Muscle layer of colon (tissue), 2 donors: Measurements from ENCODE around the gene AIP.
"Not testable (repeated sequence)": the region's sequence is repeated elsewhere in the genome, so short reads cannot be mapped to it uniquely, and the experiment has no call there.

ENCODE experiments used
- H3K27ac ChIP-seq: one replicate; pipeline ENCODE4 v1.7.0; 2013; ENCODE audit warnings: low read depth, mild to moderate bottlenecking, low read length, moderate library complexity
- H3K27me3 ChIP-seq, 2 donors: one replicate each; pipeline ENCODE4 v1.7.0; 2013; ENCODE audit warnings: low read length in 2 of 2, mild to moderate bottlenecking in 2 of 2; ENCODE audit not compliant: insufficient read depth in 2 of 2, control insufficient read depth in 1 of 2
- H3K36me3 ChIP-seq: one replicate; pipeline ENCODE4 v1.7.0; 2013; ENCODE audit warnings: mild to moderate bottlenecking, low read length; ENCODE audit not compliant: insufficient read depth
- H3K4me1 ChIP-seq: one replicate; pipeline ENCODE4 v1.7.0; 2013; ENCODE audit warnings: mild to moderate bottlenecking, low read length; ENCODE audit not compliant: insufficient read depth
- H3K4me3 ChIP-seq, 2 donors: one replicate each; pipeline ENCODE4 v1.7.0; 2013; ENCODE audit warnings: low read length in 2 of 2, low read depth in 1 of 2, mild to moderate bottlenecking in 1 of 2, moderate library complexity in 1 of 2
- H3K9ac ChIP-seq: one replicate; pipeline ENCODE4 v1.7.0; 2013; ENCODE audit warnings: low read length
- H3K9me3 ChIP-seq: one replicate; pipeline ENCODE4 v1.7.0; 2013; ENCODE audit warnings: mild to moderate bottlenecking, low read length
- donor health status: abdominal sarcoma.
- donor health status: Adenocarcinoma of cecum.

AIP gene

DNA sequence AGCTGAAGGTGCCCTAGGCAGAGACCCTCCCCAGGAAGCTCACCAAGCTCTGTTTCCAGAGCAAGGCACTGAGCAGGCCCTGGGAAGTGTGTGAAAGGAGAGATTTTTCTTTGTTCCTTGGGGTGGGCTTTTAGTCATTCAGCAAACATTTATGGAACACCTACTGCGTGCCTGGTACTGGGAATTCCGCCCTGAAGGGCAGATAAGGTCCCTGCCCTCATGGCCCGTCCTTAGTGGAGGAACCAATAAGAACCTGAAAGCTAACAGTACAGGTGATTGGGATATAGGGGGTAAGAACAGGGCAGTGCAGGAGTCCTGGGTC, 17.7 kb upstream of the AIP start:
- Histone ChIP-seq H3K9me3 (no peaks in the 10 kb centered on the region), H3K4me1 (peaks cover 33% of the 10 kb centered on the region)

DNA sequence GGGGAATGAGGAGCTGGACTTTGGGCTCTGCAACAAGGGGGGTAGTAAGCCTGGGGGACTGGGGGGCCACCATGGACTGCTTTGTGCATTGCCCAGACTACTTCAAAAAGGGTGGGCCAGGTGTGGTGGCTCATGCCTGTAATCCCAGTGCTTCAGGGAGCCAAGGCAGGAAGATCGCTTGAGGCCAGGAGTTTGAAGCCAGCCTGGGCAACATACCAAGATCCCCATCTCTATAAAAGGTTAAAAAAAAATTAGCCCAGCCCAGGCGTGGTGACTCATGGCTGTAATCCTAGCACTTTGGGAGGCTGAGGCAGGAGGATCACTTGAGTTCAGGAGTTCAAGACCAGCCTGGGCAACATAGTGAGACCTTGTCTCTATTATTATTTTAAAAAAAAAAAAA, 17.3 kb upstream of the AIP start:
- not testable (repeated sequence) for H3K9ac ChIP-seq
- H3K4me1 ChIP-seq, result peaks cover 33% of the 10 kb centered on the region

More for the DNA sequence above, 17.7 kb upstream of the AIP start:
- Histone ChIP-seq H3K36me3 (no peaks in the 10 kb centered on the region), H3K27ac (peak overlapping the region; percentile 84), H3K9ac (peak overlapping the region; percentile 80), H3K4me3 (peak overlapping the region; percentile 38 to 74), H3K27me3 (no peaks in the 10 kb centered on the region)

DNA sequence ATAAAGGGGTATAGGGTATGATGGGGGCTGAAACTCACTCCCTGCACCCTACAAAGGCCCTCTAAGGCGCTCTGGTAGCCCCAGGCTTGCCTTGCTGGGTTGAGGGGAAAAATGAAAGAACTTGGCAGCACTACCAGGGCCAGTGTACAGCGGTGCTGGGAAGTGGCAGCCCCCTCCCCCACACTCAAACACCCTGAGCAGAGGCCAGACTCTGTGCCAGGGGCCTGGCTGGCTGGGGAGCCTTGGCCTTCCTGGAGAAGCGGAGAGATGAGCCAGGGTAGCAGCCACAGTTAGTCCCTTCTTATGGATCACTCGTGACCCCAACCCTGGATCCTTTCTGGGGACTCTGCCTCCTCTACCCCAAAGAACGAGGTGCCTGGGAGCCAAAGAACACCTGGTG, 16.5 kb upstream of the AIP start:
- Histone ChIP-seq H3K4me3 (no peak overlapping the region), H3K27me3 (no peaks in the 10 kb centered on the region), H3K9ac (no peak overlapping the region), H3K9me3 (no peaks in the 10 kb centered on the region), H3K4me1 (peaks cover 33% of the 10 kb centered on the region), H3K27ac (no peak overlapping the region), H3K36me3 (no peaks in the 10 kb centered on the region)

More for the DNA sequence above, 17.3 kb upstream of the AIP start:
- peak overlapping the region; percentile 84 for H3K27ac ChIP-seq
- H3K27me3 ChIP-seq, H3K9me3 ChIP-seq, H3K36me3 ChIP-seq: not testable (repeated sequence)
- H3K4me3 ChIP-seq, result peak overlapping the region in 1 of 2 donors; percentile 74

DNA sequence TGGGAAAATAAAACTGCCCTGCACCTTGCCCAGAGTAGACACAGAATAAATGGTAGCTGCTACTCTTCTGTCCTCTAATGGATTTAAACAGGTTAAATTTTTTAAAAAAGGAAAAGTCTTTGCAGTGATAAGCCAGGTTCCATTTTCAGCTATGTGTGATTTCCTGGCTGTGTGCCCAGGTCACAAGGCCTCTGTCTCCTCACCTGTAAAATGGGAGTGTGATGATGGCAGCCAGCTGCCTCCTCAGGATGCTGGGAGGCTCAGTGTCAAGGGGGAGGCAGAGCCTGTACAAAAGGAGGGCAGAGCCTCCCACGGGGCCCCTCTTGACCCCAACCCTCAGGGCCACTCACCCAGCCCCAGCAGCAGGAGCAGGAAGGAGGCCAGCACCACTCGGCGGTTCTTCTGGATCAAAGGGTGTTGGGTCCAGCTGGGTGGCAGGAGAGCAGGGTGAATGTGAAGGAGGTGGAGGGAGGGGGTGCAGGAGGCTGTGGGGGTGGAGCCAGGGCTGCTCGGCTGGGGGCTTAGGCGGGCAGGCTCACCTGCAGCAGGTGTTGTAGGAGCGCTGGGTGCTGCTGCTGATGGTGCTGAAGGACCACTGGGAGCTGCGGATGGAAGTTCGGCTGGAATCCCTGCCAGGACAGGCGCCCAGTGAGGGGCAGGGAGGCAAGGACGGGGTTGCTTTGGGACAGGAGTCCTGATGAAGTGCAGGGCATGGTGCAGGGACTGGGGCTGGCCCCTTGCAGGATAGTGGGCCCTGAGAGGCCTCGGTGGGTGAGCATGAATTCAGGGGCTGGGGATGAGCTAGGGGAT, 15.7 kb upstream of the AIP start:
- Histone ChIP-seq H3K9me3 (no peaks in the 10 kb centered on the region), H3K9ac (no peak overlapping the region), H3K4me1 (peaks cover 33% of the 10 kb centered on the region), H3K27ac (no peak overlapping the region), H3K36me3 (no peaks in the 10 kb centered on the region), H3K4me3 (no peak overlapping the region), H3K27me3 (no peaks in the 10 kb centered on the region)

DNA sequence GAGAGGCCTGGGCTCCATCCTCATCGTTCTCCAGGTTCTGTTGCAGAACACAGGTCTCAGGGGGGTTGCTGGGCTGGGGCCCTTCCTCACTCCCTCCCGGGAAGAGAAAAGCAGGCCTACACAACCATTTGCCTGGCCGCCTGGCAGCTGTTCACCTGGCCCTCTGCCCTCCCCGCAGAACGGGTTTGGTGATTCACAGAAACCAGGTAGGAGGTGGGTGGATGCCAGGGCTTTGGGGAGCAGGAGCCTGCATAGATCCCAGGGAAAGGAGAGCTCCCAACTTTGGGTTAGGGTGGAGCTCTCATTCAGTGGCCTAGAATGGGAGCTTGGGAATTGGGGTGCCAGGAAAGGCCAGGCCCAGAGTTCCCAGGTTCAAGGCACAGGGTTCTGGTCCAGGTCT, 14.8 kb upstream of the AIP start:
- no peaks in the 10 kb centered on the region for H3K9me3 ChIP-seq
- H3K9ac ChIP-seq, result peak overlapping the region; percentile 68
- peak overlapping the region; percentile 99 for H3K27ac ChIP-seq
- no peaks in the 10 kb centered on the region for H3K36me3 ChIP-seq
- H3K4me3 ChIP-seq, result peak overlapping the region; percentile 68 to 85
- H3K4me1 ChIP-seq, result peaks cover 33% of the 10 kb centered on the region
- H3K27me3 ChIP-seq, result no peaks in the 10 kb centered on the region

DNA sequence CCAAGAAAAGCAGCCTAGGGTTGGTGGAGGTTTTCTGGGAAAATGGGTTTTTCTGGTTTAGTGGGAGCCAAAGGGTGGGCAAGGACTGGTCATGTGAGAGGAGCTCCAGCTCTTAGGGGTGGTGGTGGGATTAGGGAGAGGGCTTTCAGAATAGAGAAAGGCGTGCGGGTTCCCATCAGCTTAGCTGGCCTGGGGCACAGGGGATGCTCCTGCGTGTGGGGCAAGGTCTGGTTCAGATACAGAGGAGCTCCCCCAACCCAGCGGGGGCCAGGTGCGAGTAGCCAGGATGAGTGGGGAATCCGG, 14.4 kb upstream of the AIP start:
- no peaks in the 10 kb centered on the region for H3K27me3 ChIP-seq

DNA sequence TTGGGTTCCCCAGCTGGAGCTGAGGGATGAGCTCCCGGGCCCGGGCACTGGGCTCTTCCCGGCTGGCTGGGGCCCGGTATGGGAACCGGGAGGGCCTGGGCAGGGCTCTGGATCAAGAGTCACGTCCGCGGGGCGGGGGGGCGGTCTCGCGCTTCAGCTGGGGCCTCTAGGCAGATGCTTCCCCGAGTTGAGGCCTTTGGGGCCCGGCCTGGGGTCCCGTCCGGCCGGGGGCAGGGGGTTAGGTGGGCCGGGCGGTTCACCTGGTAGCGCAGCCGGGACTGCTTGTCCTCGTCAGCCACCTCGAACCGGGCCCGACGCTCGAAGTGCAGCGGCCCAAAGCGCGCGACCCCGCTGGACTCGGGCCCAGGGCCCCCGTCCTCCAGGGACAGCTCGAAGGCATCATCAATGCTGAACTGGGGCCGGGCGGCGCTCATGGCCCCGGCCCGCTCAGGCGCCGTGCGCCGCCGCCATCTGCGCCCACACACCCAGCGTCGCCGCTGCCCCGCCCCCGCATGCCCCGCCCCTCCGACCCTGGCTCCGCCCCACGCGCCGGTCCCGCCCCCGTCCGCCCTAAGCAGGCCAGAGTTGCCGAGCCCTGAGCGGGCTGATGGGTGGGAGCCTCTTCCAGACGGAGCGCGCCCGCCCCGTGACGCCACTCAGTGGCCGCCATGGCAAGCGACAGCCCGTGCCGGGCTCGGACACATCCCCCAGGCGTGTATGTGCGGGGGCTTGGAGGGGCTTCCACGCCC, 13.9 kb upstream of the AIP start, which contains the start of gene TMEM134:
Gene TMEM134 (minus strand): TSS at position 493 of the 749 bp plus-strand sequence. CDS start 59 bp downstream, at position 434.
- Histone ChIP-seq H3K36me3 (no peaks in the 10 kb centered on the region), H3K9ac (peak within 1 kb of the TSS; percentile 68), H3K27me3 (no peaks in the 10 kb centered on the region), H3K27ac (peak within 1 kb of the TSS; percentile 99), H3K4me1 (peaks cover 29% of the 10 kb centered on the region), H3K4me3 (peak within 1 kb of the TSS; percentile 68 to 85), H3K9me3 (no peaks in the 10 kb centered on the region)

More for the DNA sequence above, 14.4 kb upstream of the AIP start:
- Histone ChIP-seq H3K4me1 (peaks cover 33% of the 10 kb centered on the region), H3K36me3 (no peaks in the 10 kb centered on the region), H3K9me3 (no peaks in the 10 kb centered on the region), H3K4me3 (peak overlapping the region; percentile 68 to 85), H3K27ac (peak overlapping the region; percentile 99), H3K9ac (peak overlapping the region; percentile 68)

DNA sequence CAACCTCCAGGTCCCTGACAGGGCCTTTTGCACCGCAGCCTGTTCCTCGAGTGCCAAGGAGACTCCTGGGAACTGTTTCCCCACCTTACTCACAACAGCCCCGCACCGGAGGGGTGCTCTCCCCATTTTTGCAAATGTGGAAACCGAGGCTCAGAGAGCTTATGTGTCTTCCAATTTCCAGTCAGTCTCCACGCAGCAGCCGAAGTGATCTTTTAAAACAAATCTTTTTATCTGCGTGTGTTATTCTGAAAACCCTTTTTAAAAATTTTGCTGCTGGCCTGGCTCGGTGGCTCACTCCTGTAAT, 13.4 kb upstream of the AIP start:
- no peaks in the 10 kb centered on the region for H3K36me3 ChIP-seq
- H3K27ac ChIP-seq, result peak overlapping the region; percentile 93
- no peaks in the 10 kb centered on the region for H3K27me3 ChIP-seq
- H3K4me1 ChIP-seq, result peaks cover 25% of the 10 kb centered on the region
- H3K9me3 ChIP-seq, result no peaks in the 10 kb centered on the region
- H3K4me3 ChIP-seq, result peak overlapping the region; percentile 57 to 84
- H3K9ac ChIP-seq, result peak overlapping the region; percentile 37

DNA sequence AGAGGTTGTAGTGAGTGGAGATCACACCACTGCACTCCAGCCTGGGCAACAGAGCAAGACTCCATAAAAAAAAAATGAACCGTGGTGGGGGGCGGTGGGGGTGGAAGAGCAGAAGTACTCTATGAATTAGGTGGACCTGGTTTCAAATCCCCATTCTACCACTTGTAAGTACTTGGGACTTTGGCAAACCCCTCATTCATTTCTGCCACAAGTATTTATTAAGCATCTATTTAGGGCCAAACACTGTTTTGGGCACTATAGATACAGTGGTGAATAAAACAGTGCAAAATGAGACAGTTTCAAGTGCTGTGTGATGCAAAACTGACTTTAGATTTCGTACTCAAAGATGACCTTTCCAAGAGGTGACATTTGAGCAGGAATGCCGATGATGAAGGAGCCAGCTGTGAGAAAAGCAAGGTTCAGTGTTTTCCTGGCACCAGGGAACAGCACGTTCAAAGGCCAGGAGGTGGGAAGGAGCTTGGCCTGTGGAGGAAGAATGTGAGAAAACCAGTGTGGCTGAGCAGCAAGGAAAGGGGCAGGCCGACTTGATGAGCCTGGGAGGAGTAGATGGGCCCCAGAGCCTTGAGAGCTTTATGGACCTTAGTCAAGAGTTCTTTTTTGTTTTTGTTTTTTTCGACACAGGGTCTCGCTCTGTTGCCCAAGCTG, 12.4 kb upstream of the AIP start:
- Histone ChIP-seq H3K4me1 (peaks cover 20% of the 10 kb centered on the region), H3K27ac (no peak overlapping the region), H3K9me3 (no peaks in the 10 kb centered on the region), H3K4me3 (no peak overlapping the region), H3K27me3 (no peaks in the 10 kb centered on the region), H3K36me3 (no peaks in the 10 kb centered on the region), H3K9ac (no peak overlapping the region)

DNA sequence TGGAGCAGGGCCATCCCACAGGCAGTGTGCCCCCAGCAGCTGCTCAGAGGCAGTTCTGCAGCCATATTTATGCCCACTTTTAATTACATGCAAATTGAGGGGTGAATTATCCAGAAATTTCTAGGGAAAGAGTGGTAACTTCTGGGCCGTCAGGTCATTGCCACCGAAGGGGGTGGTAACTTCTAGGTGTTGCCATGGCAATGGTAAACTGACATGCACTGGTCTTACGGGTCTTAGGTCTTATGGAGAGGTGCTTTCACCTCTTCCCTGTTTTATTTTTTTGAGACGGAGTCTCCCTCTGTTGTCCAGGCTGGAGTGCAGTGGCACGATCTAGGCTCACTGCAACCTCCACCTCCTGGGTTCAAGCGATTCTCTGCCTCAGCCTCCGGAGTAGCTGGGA, 9.9 kb upstream of the AIP start:
- Histone ChIP-seq H3K4me1 (peaks cover 6% of the 10 kb centered on the region), H3K4me3 (no peak overlapping the region), H3K27me3 (no peaks in the 10 kb centered on the region), H3K9me3 (no peaks in the 10 kb centered on the region), H3K9ac (no peak overlapping the region), H3K27ac (no peak overlapping the region), H3K36me3 (no peaks in the 10 kb centered on the region)

DNA sequence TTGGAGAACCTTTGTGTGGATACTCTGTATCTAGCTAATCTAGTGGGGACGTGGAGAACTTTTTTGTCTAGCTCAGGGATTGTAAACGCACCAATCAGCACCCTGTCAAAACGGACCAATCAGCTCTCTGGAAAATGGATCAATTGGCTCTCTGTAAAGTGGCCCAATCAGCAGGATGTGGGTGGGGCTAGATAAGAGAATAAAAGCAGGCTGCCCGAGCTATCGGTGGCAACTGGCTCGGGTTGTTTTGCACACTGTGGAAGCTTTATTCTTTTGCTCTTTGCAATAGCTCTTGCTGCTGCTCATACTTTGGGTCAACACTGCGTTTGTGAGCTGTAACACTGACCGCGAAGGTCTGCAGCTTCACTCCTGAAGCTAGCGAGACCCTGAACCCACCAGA, 6.1 kb upstream of the AIP start:
- H3K36me3 ChIP-seq, H3K4me3 ChIP-seq, H3K9me3 ChIP-seq, H3K4me1 ChIP-seq, H3K9ac ChIP-seq, H3K27ac ChIP-seq, H3K27me3 ChIP-seq: not testable (repeated sequence)
